Measurements from ENCODE around the gene ULBP1.
"Not testable (repeated sequence)": the region's sequence is repeated elsewhere in the genome, so short reads cannot be mapped to it uniquely, and the experiment has no call there.

Gene ULBP1

GRCh38 chr6:149963462-149964307, at the start of gene ULBP1:
Gene ULBP1 (plus strand): TSS chr6:149963943. CDS start chr6:149964050, 107 bp downstream.
- no peak for FAIRE-seq

GRCh38 chr6:149915970-149916865, 47.5 kb upstream of the ULBP1 start:
- FAIRE-seq = no peak

- no peak for FAIRE-seq
These were observed 46.1 kb upstream of the ULBP1 start for GRCh38 chr6:149917679-149918078.

- FAIRE-seq = no peak
These were observed 45.4 kb upstream of the ULBP1 start for GRCh38 chr6:149918151-149918905.

GRCh38 chr6:149919126-149919833, 44.5 kb upstream of the ULBP1 start:
- not testable (repeated sequence) for FAIRE-seq

- FAIRE-seq = no peak
These were observed 43.9 kb upstream of the ULBP1 start for GRCh38 chr6:149919834-149920225.

GRCh38 chr6:149921361-149921760, 42.4 kb upstream of the ULBP1 start:
- no peak for FAIRE-seq

- not testable (repeated sequence) for FAIRE-seq
These were observed 41.7 kb upstream of the ULBP1 start for GRCh38 chr6:149922091-149922490.

- peak; percentile 74 for FAIRE-seq
These were observed 41.0 kb upstream of the ULBP1 start, which contains the start of gene RAET1G for GRCh38 chr6:149922642-149923326. Gene RAET1G (minus strand): TSS chr6:149923121. CDS start chr6:149923010, 111 bp downstream.

- no peak for FAIRE-seq
These were observed 40.3 kb upstream of the ULBP1 start for GRCh38 chr6:149923327-149923986.

- no peak for FAIRE-seq
These were observed 39.4 kb upstream of the ULBP1 start for GRCh38 chr6:149924206-149924932.

- no peak for FAIRE-seq
These were observed 38.9 kb upstream of the ULBP1 start for GRCh38 chr6:149924933-149925252.

GRCh38 chr6:149925253-149925973, 38.3 kb upstream of the ULBP1 start:
- no peak for FAIRE-seq

GRCh38 chr6:149925974-149926777, 37.6 kb upstream of the ULBP1 start:
- FAIRE-seq = no peak

- FAIRE-seq = not testable (repeated sequence)
These were observed 36.7 kb upstream of the ULBP1 start for GRCh38 chr6:149927025-149927424.

GRCh38 chr6:149929422-149929821, 34.3 kb upstream of the ULBP1 start:
- no peak for FAIRE-seq

GRCh38 chr6:149931501-149931900, 32.2 kb upstream of the ULBP1 start:
- FAIRE-seq = no peak

- no peak for FAIRE-seq
These were observed 30.7 kb upstream of the ULBP1 start for GRCh38 chr6:149933036-149933435.

GRCh38 chr6:149933461-149933860, 30.3 kb upstream of the ULBP1 start:
- FAIRE-seq = no peak

Data from A204.1 (cell line).